Left hindlimb (tissue), 1 donor: ENCODE results near the gene TSC2.
"Not testable (repeated sequence)": the region's sequence is repeated elsewhere in the genome, so short reads cannot be mapped to it uniquely, and the experiment has no call there.

Source experiments
- DNase-seq: peaks from one replicate; pipeline ENCODE4 v3.0.0-alpha.2; 2018

TSC2 gene

DNA sequence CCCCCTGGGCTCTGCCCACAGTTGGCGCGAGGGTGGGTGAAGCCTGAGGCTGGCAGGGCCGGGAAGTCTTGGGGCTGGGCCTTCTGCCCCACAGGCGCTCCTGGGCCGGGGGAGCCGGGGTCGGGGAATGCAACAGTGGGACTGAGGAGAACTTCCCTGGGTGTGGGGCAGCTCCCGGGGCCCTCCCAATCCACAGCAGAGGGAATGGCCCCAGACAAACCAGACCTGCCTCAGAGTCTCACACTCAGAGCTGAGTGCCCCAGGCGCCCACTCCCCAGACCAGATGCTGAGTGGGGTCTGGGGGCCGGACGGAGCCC, 76.5 kb downstream of the TSC2 start:
- not testable (repeated sequence) for DNase-seq

DNA sequence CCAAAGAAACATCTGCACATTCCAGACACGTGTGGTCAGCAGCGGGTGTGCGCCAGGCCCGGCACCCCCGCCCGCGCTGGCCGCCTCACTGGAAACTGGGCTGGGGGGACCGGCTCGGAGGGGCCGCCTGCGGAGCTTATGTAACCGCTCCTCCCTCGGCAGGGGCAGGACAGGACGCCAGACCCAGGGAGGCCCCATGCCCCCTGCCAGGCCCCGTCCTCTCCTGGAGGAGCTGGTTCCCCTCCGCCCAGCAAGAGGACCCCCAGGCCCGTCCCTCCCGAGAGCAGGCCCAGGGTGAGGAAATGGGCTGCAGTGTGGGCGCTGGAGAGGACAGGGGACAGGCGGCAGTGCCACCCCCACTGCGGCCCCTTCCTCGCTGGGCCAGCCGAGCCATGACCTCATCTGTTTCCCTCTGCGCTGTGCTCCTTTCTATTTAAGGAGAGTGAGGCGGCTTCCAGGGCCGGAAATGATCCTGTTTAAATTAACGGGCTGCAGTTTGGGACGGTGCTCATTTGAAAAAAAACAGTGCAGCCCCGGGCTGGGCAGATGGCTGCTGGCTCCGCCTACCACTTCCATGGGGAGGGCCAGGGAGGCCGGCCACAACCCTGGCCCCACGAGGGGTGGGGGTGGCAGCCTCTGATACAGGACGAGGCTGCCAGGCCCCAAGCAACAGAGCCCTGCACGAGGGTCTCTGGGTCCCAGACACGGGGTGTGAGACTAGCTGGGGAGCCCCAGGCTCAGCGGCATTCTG, 77.1 kb downstream of the TSC2 start:
- DNase-seq, result peak; percentile 92

DNA sequence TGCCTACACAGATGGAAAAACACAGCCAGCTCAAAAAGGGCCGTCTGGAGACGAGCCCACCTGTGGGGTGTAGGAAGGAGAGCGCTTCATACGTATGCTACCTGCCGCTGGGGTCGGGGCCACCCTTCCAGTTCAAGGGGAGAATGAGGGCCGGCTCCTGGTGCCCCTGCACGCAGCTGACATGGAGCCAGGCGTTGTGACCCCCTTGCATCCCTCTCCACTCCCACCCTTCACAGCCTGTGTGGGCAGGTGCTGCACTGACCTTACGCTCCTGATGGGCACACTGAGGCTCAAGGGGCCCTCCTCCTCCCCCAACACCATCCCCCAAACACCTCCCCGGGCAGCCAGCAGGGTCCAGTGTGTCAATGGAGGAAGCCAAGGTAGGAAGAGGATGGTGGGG, 77.8 kb downstream of the TSC2 start:
- not testable (repeated sequence) for DNase-seq

DNA sequence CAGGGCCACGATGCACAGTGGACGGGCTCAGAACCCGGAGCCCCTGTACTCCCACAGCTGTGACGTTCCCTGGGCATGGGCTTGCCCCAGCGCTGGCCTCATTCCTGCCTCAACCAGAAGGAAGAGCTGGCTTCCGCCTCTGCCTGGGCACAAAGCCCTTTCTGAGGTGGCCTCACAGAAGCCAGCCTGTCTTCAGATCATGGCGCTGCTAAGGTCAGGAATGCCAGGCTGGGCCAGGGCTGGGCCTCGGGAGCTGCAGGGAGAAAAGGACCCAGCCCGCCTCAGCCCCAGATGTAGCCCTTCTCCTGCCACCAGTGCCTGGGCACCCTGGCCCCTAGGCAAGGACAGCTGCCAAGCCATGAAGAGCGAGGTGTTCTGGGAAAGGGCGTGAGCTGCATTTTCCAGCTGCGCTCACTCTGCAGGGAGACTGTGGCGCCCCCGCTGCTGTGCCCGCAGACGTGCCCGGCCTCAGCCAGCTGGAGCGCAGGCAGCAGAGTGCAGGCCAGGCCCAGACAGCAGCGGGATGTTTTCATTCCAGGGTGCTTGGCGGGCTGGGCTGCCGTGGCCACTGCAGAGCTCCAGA, 78.5 kb downstream of the TSC2 start:
- DNase-seq, result peak; percentile 81

DNA sequence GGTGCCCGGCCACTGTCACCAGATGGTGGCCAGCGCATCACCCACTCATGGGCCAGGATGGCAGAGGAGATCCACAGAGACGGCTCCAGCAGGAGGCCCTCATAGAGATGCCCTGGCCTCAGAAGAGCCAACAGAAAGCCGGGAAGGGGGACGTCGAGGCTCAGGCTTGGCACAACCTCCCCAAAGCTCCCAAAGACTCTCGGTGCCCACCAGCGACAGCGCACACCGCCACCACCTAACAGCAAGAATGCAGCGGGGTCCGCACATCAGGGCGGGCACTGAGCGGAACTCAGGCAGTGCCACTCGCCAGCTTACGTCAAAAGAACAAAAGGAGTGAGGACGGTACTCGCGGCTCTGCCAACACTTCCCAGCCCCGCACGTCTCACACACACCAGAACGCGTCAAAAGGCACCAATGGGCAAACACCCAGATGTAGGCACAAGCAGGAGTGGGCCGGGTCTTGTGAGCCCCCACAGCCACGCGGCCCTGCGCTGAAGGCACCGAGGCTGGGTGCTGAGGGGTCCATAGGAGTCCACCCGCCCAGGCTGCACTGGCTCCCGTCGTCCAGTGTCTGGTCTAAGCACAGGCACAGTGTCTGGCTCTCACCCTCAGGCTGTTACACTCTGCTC, 79.3 kb downstream of the TSC2 start:
- DNase-seq, result peak; percentile 39

DNA sequence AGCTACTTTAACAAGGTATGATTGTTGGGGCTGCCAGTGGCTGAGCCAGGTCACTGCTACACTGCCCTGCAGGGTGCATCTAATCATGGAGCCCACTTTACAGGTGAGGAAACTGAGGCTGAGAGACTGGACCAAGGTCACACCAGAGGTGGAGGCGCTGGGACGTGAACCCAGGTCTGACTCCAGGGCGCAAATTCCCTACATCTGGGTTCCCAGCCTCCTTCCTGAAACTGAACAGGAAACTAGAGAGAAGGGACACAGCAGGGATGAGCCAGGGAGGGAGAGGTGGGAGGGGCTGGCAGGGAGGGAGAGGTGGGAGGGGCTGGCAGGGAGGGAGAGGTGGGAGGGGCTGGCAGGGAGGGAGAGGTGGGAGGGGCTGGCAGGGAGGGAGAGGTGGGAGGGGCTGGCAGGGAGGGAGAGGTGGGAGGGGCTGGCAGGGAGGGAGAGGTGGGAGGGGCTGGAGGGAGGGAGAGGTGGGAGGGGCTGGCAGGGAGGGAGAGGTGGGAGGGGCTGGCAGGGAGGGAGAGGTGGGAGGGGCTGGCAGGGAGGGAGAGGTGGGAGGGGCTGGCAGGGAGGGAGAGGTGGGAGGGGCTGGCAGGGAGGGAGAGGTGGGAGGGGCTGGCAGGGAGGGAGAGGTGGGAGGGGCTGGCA, 80.0 kb downstream of the TSC2 start:
- DNase-seq, result peak; percentile 65

DNA sequence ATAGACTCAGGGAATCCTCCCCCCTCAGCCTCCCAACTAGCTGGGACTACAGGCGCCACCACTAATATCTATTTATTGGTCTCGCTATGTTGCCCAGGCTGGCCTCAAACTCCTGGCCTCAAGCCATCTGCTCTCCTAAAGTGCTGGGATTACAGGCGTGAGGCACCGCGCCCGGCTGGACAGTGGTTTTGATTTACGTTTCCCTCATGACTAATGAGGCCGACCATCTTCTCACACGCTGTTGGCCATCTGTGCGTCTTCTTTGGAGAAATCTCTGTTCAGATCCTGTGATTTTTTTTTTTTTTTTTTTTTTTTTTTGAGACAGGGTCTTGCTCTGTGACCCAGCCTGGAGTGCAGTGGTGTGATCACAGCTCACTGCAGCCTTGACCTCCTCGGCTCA, 81.5 kb downstream of the TSC2 start:
- DNase-seq, result not testable (repeated sequence)

DNA sequence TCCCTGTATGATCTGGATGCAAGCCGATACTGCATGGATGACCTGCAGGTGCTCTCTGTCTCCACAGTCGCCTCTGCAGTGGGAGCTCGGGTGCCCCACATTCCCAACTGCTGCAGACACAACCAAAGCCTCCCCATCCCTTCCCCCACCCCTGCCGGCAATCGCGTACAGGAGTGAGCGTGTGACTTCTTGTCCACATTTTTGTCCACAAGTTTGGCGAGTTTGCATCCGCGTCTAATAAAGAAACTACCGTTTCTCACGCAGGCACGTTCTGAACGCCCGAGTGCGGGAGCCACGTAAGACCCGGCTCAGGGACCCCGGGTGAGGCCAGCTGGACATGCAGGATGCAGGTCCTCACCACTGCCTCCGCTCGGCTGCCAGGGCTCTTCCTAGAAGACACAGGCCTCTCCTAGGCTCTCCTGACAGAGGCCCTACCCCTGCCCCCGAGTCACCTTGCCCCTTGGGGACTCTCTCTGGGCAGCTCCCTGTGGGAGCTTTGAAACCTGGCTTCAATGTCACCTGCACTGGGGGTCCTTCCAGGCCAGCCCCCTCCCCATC, 82.2 kb downstream of the TSC2 start:
- DNase-seq, result not testable (repeated sequence)

DNA sequence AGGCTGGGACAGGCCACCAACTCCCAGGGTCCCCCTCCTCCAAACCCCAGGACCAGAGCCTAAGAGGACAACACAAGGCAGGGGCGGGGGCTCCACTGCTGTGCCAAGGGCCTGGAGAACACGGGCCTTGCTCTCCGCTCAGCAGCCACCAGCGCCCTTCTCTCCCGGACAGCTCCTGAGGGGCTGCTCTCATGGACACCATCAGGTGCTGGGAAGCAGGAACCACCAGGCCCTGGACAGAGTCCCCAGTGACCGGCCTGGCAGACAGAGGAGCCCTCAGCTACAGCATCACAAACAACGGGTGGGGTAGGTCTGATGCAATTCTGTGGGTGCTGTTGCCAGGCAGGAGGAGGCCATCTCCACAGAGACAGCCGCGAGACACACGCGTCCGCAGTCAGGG, 86.0 kb downstream of the TSC2 start:
- DNase-seq, result not testable (repeated sequence)

DNA sequence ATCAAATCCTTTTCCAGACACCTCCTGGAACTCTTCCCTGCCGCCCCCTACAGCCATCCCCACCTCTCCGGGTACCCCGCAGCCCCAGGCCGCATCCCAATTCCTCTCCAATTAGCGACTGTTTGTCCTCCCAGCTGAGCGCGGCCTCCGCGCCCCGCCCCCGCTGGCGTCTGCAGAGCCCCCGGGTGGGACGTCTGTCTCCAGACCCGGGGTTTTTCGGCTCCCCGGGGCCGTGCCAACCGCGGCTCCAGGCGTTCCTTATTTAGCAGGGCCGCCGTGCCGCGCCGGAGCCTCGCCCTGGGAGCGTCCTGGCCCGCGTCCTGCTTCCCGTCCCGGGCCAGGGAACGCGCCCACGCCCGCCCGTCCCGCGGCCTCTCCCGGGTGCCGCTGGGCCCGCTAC, 87.3 kb downstream of the TSC2 start:
- not testable (repeated sequence) for DNase-seq

DNA sequence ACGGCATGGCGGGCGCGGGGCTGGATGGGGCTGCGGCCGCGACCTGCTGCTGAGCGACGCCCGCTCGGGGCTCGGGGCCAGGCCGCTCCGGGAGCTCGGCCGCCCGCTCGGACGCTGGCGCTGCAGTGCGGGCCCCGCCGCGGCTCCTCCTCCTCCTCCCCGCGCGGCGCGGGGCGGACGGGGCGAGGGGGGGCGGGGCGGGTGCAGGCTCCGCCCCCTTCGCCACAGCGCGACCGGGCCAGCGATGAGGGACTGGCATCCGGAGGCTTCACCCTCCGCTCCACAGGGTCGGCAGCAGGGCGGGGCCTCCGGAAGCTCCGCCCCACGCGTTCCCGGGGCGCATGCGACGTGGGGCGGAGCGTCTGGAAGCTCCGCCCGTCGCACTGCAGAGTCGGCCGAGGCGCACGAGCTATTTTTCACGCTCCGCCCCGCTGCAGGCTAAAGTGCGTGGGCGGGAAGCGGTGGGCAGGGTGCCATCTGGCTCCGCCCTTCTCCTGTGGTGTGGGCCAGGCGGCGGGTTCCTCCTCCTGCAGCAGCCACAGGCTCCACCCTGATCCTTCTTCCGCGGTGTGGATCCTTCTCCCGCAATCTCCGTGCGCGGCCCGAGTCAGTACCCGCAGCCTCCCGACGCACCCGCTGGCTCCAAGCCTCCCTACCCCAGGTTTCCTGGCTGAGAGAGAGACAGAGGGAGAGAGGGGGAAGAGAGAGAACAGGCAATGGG, 88.1 kb downstream of the TSC2 start, which contains the start of gene PKD1:
TSS of gene PKD1 (minus strand) at position 129 of the 721 bp plus-strand sequence. CDS start 209 bp downstream, outside the sequence.
- peak; percentile 93 for DNase-seq
